ENCODE measurements around the gene COL25A1.

The COL25A1 gene

DNA sequence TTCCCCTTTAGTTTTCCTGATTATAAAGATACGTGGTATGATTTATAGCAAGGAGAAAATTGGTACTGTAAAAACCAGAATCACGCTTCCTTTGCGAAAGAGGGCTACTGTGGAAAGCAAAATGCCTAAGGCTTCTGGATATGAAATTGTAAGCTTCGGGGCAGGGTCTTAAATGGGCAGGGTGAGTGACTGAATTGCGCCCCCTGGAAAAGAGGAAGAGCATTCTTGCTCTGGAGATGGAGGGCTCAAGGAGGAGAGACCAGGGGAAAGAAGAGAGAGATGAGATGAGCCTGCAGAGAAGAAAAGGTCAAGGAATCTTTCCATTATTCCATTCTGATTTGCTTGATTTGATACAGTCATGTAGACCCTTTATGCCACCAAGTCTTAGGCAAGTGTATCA lies 526.5 kb downstream of the COL25A1 start:
- DNase-seq (ENCODE audit: insufficient read length): no peak
- no peak for TF ChIP-seq POLR2AphosphoS5 (IDR thresholded peaks at IDR 0.05; ENCODE audit: low read depth, low read length)
- no peak for TF ChIP-seq POLR2A (IDR thresholded peaks at IDR 0.05; ENCODE audit: low read depth, low read length)
- TF ChIP-seq TAF1 (IDR thresholded peaks at IDR 0.05; ENCODE audit: borderline replicate concordance, low read depth, low read length): no peak
- no peak for FAIRE-seq

DNA sequence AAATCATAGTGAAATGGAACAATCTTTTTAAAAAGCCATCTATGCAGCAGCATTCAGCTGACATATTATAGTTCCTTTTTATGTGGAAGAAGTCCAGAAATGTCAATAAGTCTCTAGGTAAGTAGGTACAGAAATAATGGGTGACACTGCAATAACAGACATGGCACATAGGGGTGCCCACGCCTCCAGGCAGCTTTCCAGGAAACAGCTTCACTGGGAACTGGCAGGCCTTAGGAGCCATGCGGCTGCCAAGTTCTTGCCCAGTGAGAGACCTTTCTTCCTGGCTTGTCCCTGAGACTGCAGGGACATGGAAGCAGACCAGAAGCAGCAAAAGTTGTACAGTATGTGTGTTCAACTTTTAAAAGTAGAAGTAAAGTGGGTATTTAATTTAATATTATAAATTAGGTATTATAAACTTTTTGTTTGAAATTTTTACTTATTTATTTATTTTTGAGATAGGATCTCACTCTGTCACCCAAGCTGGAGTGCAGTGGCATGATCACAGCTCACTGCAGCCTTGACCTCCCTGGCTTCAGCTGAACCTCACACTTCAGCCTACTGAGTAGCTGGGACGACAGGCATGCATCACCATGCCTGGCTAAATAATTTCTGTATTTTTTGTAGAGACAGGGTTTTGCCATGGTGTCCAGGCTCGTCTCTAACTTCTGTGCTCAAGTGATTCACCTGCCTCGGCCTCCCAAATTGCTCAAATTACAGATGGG lies 527.5 kb downstream of the COL25A1 start:
- TF ChIP-seq TAF1 (IDR thresholded peaks at IDR 0.05; ENCODE audit: borderline replicate concordance, low read depth, low read length): no peak
- no peak for TF ChIP-seq POLR2A (IDR thresholded peaks at IDR 0.05; ENCODE audit: low read depth, low read length)
- no peak for TF ChIP-seq POLR2AphosphoS5 (IDR thresholded peaks at IDR 0.05; ENCODE audit: low read depth, low read length)
- DNase-seq (ENCODE audit: insufficient read length) (no peak), FAIRE-seq (no peak)

DNA sequence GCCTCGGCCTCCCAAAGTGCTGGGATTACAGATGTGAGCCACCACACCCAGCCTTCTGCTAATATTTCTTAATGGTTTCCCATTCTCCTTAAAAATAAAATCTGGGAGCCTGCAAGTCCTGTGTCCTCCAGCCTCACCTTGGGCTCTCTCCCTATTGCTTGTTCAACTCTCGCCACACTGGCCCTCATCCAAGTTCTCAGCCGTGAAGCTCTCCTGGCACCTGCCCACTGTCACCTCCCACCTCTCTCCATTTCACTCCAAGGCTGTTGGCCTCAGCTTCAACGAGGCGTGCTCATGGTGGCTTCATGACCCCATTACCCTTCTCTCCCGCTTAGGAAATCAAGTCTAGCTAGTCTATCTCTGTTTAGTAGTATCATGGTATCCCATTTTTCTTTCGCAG lies 530.1 kb downstream of the COL25A1 start:
- FAIRE-seq: no peak
- TF ChIP-seq POLR2AphosphoS5 (IDR thresholded peaks at IDR 0.05; ENCODE audit: low read depth, low read length) (no peak), POLR2A (IDR thresholded peaks at IDR 0.05; ENCODE audit: low read depth, low read length) (no peak), TAF1 (IDR thresholded peaks at IDR 0.05; ENCODE audit: borderline replicate concordance, low read depth, low read length) (no peak)
- no peak for DNase-seq (ENCODE audit: insufficient read length)

DNA sequence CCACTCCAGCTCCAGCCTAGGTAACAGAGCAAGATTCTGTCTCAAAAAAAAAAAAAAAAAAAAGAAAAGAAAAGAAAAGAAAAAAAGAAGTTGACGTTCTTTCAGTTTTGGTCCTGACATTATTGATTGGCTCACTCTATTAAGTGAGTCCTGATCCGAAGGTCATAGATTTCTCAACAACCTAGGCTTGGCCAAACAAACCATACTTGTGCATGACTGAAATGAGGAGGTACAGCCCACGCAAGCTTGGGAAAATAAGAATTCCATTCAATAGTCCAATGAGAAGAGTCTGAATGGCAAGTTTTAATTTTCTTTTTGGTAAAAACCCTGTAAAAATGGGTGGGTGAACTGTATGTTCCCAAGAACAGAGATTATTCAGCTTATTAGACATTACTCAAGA lies 536.4 kb downstream of the COL25A1 start:
- TF ChIP-seq POLR2A (IDR thresholded peaks at IDR 0.05; ENCODE audit: low read depth, low read length): no peak
- no peak for TF ChIP-seq POLR2AphosphoS5 (IDR thresholded peaks at IDR 0.05; ENCODE audit: low read depth, low read length)
- no peak for TF ChIP-seq TAF1 (IDR thresholded peaks at IDR 0.05; ENCODE audit: borderline replicate concordance, low read depth, low read length)
- FAIRE-seq (no peak), DNase-seq (ENCODE audit: insufficient read length) (no peak)

DNA sequence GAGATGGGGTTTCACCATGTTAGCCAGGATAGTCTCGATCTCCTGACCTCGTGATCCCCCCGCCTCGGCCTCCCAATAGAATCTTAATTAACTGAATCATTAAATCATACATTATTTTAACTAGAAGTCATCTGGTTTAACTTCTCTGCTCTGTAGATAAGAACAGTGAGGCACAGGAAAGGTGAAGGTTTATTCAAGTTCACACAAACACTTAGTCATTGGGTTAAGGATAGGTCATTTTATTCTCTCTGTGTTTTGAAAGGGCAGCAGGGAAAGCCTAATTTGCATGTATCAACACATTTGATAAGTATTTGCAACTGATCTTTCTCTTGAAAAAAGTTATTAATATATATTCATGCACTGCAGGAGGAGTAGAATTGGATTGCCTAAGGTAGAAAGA lies 538.5 kb downstream of the COL25A1 start:
- DNase-seq (ENCODE audit: insufficient read length) (no peak), FAIRE-seq (no peak)
- TF ChIP-seq POLR2A (IDR thresholded peaks at IDR 0.05; ENCODE audit: low read depth, low read length) (no peak), POLR2AphosphoS5 (IDR thresholded peaks at IDR 0.05; ENCODE audit: low read depth, low read length) (no peak), TAF1 (IDR thresholded peaks at IDR 0.05; ENCODE audit: borderline replicate concordance, low read depth, low read length) (no peak)

DNA sequence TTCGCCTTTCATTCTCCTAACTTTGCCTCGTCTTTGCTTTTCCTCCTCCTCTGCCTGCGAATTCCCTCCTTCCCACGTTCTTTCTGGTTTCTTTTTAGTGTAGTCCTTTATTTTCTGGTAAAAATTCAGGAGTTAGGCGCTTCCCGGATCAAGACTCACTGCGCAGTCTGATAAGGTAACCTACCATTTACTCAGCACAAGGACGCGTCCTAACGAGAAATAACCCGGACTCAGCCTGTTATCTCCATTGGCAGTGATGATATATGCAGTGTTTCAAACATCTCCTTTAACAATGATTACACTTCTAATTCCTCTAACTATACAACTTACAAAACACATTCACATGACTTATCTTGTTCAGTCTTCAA lies 539.2 kb downstream of the COL25A1 start:
- FAIRE-seq (no peak), DNase-seq (ENCODE audit: insufficient read length) (no peak)
- TF ChIP-seq POLR2A (IDR thresholded peaks at IDR 0.05; ENCODE audit: low read depth, low read length) (no peak), TAF1 (IDR thresholded peaks at IDR 0.05; ENCODE audit: borderline replicate concordance, low read depth, low read length) (no peak), POLR2AphosphoS5 (IDR thresholded peaks at IDR 0.05; ENCODE audit: low read depth, low read length) (no peak)

DNA sequence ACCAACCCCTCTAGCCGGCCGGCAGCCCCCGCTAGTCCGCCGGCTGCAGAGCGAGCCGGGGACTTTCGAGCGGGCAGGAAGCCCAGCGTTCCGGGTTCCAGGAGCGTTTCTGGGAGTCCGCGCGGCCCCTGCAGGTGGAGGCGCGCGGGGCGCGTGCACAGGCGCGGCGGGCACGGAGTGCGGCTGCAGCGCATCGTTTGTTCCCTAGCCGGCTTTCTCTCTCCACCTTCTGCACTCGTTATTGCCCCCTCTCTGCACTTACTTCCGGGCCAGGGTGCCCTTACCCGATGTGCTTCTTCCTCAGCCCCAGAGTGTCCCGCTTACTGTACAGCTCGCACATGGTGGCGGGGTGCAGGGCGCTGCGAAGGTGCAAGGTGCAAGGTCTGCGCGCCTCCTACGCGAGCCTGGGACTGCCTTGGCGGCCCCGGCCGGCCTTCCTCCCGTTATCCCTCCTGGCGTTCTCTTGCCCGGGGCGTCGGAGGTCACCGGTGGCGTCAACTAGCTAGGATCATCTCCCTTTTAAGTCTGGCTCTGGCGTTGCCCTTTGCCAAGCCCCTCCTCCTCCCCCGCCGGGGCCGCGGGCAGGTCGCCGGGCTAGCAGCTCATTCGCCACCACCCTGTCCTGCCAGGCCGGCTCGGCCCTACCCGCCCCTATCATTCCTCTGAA lies 539.8 kb downstream of the COL25A1 start, which contains the start of gene ETNPPL:
Gene ETNPPL (minus strand): TSS at position 495 of the 667 bp plus-strand sequence. CDS start 155 bp downstream, at position 340.
- no peak for TF ChIP-seq POLR2AphosphoS5 (IDR thresholded peaks at IDR 0.05; ENCODE audit: low read depth, low read length)
- no peak for TF ChIP-seq TAF1 (IDR thresholded peaks at IDR 0.05; ENCODE audit: borderline replicate concordance, low read depth, low read length)
- TF ChIP-seq POLR2A (IDR thresholded peaks at IDR 0.05; ENCODE audit: low read depth, low read length): no peak
- FAIRE-seq: no peak
- DNase-seq (ENCODE audit: insufficient read length): peak; percentile 7

All from GM12892 (cell line).